Activated CD4-positive, alpha-beta T cell treated with anti-CD3 and anti-CD28 coated beads for 1 hour (primary cell): ENCODE results near the gene CUL4A.
A peak's percentile ranks its signal among the peaks of the same experiment; 100 is the strongest.
"Not testable (repeated sequence)": the region's sequence is repeated elsewhere in the genome, so short reads cannot be mapped to it uniquely, and the experiment has no call there.

ENCODE experiments used
- DNase-seq: peaks from one replicate; pipeline ENCODE4 v3.0.0-alpha.2; 2020

The CUL4A gene

DNA sequence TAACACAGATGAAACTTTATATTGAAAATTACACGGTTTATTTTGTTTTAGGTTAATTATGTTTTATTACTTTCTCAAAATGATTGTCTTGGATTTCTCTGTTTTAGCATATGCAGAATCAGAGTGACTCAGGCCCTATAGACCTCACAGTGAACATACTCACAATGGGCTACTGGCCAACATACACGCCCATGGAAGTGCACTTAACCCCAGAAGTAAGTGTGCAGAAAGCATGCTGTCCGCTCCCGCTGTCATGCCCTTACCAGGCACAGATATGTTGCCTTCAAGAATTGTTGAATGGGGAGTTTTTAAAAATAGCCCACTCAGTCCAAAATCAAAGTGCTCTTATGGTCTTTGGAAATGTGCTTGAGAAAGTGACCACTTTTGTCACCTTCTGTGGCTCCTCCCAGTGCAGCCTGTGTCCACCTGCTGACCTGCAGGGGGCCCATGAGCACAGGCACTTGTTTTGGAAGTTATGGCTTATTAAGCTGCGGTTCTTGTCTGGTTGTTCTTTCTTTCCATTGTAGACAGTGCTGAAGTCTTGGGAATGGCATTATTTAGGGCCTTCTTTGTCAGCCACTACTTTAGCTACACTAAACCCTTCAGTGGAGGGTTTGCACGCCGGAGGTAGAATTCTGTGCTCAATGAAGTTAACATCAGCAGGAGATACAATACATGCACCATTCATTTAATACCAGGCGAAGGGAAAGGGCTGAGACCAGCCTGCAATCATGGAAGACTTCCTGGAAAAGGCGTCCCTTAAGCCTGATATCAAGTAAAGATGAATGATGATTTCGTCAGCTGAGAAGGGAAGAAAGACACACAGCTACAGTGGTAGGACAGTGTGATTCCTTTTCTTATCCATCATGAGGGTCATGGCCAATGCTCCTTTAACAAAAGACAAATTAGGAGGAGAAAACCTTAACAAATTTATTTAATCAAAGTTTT is 36.7 kb downstream of the CUL4A start:
- no peak for DNase-seq

DNA sequence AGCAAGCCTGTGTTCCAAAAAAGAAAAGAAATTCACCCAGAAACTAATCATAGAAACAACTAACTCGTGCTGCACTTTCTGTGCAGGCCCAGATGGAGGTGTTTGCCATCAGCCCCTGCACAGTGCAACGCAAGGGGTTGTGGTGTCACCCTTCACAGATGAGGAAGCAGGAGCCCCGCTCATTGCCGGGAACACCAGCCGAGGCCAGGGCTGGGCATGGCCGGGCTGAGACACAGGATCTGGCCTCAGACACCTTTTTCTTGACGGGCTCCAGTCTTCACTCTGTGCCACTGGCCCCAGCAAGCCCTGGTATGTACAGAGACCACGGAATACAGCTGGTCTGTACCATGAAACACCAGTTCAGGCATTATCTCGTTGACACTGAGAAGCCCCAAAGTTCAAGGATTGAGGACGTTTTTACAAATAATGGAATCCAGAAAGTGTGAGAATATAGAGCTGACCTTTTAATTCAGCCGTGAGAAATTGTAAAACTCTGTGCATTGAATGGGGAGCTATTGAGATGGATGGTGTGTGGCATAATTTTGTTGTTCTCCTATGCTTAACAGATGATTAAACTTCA is 43.2 kb downstream of the CUL4A start:
- no peak for DNase-seq

GRCh38 chr13:113257908-113258307 is 48.5 kb downstream of the CUL4A start:
- not testable (repeated sequence) for DNase-seq

DNA sequence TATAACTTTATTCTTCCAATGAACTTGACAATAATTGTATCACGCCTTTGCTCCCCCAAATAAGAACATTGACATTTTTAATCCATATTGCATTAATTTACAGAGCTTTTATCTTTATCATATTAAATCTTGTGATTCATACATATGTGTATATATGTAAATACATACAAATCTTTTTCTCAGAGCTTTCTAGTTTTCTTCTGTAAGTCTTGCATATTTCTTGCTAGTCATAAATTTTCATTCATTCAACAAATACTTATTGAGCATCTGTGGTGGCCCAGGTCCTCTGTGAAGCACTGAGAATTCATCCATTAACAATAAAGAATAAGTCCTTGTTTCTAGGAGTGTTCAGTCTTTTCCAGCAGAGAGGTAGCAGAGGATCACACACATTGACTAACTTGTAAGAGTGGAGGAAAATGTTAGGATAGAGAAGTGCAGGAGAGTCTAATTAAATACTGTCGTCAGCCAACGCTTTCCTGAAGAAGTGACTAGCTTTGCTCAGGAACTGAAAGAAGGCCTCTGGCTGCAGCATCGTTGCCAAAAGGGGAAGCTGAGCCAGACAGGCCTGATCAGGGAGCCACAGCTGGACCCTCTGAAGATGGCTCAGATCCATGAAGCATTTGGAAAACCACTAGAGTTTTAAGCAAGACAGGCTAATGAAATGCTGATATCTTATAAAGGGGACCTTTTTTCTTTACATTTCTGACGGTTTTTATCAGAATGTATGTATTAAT is 49.1 kb downstream of the CUL4A start:
- no peak for DNase-seq

DNA sequence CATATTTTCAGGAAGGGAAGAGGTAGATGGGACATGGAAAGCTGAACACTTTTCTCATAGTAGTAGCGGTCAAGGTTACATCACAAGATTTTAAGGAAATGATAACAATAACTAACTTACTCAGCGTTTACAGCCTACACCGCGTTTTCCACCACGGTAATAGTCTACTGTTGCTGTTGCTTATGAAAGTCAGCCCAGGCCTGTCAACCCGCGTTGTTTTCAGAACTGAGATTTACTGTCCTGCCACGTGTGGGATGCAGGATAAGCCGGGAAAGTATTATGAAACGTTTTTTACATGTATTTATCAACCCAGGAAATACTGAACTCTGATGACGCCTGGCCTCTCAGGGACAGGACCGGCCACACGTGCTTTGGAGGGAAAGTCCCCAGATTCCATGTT is 51.6 kb downstream of the CUL4A start:
- DNase-seq = no peak

- DNase-seq = not testable (repeated sequence)
Measured at GRCh38 chr13:113263016-113263415, 53.6 kb downstream of the CUL4A start.

DNA sequence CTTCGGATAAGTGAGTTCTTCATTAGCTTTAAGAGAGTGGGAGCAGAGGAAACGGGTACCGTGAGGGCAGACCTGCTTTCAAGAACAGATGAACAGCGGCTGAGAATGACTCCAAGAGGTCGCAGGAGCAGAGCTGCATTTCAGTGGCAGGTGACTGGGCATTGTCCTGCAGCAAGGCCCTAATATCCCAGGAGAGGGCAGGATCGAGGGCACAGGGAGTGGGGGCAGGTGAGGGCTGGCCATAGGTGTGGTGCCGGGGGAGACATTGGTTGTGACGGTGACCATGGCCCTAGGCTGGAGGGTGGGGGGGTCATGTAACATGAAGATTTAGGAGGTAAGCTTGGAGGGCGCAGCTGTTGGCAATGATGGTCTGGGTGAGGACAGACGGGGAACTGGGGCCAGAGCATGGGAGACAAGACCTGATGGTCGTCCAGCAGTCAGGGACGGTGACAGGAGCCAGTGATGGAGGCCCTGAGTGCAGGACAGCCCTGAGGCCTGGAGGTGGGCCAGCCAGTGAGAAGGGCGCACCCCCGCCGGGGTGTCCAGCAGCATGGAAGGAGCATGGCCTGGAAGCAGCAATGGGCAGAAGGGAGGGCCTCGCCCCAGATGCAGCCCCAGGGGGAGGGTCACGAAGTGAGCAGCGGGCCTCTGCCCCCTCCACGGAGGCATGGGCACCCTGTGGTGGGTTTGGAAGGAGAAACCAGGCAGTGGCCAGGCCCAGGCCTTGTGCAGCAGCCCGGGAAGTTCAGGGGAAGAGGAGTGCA is 58.4 kb downstream of the CUL4A start:
- no peak for DNase-seq

GRCh38 chr13:113272031-113272430 is 62.6 kb downstream of the CUL4A start:
- DNase-seq = no peak

DNA sequence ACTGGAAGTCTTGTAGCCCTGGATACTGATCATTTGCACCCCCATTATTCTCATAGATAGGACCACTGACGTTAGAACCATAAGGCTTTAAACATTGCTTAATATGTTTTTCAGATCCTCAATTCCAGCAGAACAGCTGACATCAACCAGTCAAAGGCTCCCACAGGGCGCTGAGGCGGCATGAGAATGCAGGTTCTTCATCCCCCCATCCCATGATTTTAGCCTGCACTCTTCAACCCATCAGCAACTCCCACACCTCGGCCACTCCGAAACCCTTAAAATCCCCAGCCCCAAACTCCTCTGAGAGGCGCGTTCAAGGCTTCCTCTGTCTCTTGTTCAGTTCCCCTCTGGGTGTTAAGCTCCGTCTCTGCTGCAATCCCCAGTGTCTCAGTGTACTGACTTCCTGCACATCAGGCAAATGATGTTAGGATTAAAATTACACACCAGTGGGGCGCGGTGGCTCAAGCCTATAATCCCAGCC is 63.3 kb downstream of the CUL4A start:
- no peak for DNase-seq

DNA sequence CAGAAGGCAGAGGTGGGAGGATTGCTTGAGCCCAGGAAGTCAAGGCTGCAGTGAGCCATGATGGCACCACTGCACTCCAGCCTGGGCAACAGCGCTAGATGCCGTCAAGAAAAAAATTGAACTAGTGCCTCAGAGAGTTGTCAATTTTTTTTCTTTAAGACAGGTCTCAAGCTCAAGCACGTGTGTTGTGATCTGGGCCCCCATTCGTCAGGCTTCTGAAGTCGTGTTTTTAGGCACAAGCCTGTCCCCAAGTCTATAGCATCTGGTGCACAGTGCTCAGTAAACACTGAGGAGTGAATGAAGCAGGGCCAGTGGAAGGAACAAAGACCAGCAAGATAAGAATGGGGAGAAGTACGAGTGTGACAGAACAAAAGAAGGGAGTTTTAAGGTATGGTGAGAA is 63.9 kb downstream of the CUL4A start:
- no peak for DNase-seq

DNA sequence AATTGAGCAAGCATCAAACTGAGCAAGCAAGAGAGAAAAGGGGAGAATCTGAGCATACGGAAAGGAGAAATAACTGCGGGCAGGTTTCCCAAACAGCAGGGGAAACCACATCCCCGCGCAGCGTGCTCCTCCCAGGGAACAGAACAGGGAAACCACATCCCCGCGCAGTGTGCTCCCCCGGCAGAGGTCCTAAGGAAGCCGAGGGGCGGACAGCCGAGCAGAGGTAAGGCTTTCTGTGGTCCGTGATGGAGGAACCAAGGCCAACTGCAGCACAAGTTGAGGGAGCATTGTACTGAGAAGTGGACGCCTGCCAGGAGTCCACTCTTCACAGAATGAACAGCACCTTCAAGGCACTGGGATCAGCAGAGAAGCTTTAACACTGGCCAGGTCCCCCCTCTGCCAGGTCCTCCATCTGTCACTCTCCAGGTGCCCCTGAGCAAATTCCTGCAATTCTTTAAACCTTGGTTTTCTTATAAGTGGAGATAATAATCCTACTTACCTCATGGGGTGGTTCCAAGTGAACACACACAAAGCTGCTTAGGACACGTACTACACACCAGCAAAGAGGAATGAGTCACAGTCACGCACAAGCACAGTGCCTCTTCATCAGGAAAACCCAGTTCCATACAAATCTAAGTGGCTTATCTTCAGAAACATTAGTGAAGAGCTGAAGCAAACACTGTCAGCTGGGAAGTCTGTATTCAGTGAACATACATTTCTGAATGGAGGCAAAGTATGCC is 64.6 kb downstream of the CUL4A start:
- DNase-seq = no peak

DNA sequence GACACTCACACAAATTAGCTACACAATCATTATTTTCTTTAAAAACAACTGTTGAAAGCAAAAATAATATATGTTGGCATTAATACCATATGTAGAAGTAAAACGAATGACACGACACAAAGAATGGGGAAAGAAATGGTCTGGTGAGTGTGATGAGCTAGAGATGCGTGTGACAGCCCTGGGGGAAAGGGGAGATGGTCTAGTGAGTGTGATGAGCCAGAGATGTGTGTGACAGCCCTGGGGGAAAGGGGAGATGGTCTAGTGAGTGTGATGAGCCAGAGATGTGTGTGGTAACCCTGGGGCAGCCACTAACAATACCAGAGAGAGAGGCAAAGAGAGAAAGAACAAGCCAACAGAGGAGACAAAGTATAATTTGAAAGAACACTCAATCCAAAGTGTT is 65.3 kb downstream of the CUL4A start:
- DNase-seq = no peak

DNA sequence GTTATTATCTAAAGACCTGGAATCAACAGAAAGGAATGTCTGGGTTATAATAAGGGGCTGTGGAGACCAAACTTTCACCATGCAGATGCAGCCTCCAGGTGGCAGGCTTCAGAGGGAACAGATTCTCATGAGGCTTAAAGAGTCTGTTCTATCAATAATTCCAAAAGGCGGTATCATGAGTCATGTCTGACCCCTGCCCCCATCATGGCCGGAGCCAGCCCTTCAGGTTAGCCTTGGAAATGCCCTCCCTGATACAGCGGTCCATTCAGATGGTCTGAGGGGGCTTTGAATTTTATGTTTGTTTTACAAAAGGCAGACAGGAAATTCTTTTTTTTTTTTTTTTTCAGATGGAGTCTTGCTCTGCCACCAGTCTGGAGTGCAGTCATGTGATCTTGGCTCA is 66.0 kb downstream of the CUL4A start:
- no peak for DNase-seq

GRCh38 chr13:113280126-113280525 is 70.7 kb downstream of the CUL4A start:
- no peak for DNase-seq

DNA sequence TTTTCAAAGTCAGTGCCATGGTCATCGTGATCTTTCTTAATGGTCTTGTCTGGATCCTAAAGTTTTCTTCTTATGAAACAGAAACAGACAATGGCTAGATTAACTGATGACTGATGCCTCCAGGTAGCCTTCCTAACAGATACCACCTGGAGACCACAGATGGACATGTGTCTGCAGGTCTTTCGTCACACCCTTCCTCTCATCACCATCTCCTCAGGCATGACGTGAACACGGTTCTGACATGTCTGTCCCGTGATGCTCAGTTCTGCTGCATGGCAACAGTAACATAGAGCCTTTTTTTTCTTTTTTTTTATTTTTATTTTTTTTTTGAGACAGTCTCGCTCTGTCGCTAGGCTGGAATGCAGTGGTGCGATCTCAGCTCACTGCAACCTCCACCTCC is 74.5 kb downstream of the CUL4A start:
- DNase-seq = no peak

GRCh38 chr13:113288880-113289279 is 79.5 kb downstream of the CUL4A start:
- no peak for DNase-seq

- no peak for DNase-seq
Measured at GRCh38 chr13:113291129-113291528, 81.7 kb downstream of the CUL4A start.

DNA sequence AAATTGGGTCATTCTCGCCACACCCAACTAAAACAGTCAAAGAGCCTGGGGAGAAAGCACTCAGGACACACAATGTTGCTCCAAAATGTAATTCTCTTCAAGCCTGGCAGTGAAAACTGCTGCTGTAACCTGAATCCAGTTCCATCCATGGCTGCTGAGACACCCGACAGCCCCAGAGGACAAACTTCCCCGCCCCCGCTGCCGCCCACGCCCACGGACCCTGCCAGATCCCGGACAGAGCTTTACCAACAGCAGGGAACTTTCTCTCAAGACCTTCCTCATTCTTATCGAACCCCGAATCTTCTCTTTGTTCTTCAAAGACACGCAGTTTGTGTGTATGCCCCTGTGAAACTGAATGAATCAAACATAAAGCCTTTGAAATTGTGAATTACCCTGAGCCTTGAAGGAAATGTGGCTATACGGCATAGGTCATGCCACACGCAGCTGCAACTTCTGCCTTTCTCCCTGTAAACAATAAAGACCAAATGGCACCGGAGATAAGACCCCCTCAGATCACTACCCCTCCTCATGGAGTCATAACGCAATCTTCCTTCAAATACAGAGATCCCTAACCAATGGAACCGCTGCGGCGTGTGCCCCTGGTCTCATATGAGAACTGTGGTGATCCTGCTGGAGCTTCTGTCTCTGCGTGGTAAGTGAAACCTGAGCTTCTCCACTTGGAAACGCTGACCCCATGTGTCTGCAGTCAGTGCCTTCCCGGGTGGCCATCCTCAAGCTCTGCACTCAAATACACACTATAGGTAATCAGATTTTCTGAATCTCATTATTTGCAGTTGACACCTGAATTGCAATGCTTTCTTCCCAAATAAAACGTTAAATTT is 82.8 kb downstream of the CUL4A start:
- no peak for DNase-seq

GRCh38 chr13:113293686-113294085 is 84.3 kb downstream of the CUL4A start:
- DNase-seq = no peak

DNA sequence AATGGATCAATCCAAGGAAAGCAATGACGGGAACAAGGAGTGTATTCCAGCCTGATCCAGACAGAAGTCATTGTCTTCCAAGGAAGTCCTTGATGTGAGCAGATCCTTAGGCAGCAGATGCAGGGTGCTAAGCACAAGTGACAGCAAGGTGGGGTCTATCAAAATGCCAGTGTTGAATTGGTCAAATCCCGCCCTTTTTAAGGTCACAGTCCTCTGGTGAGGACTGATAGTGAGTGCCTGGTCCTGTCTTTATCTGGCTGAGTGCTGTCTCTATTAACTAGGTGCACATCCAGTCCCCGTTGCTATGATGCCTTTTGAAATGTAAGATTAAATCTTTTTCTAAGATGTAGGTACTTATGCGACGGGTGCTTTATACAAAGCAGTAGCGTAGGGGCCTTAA is 86.4 kb downstream of the CUL4A start:
- DNase-seq = no peak

DNA sequence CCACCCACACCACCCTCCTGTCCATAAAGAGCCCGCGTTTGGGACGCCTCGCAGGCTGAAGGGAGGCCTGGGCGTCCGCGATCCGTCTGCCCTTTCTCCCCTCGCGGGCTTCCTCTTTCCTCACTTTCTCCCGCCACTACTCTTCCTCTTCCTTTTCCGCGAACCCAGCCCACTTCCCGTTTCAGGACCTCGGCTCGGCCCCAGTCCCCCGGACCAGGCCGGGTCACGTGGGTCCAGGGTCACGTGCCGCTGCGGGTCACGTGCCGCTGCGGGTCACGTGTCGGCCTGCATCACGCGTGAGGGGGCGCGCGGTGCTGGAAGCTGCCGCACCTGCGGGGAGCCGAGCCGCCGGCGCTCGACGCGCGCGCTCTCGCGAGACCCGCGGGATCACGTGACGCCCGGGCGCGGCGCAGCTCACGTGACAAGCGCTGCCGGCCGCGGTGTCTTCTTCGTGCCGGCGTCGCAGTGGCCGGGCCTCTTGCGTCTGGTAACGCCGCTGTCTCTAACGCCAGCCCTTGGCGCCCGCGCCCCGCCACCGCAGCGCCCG is 87.5 kb downstream of the CUL4A start, which contains the start of gene LAMP1:
Gene LAMP1, plus strand, starts transcription at position 417 of the 547 bp plus-strand sequence. CDS start 196 bp downstream, outside the sequence.
- peak; percentile 99 for DNase-seq
